ENCODE data around the gene RGS13.

DNA sequence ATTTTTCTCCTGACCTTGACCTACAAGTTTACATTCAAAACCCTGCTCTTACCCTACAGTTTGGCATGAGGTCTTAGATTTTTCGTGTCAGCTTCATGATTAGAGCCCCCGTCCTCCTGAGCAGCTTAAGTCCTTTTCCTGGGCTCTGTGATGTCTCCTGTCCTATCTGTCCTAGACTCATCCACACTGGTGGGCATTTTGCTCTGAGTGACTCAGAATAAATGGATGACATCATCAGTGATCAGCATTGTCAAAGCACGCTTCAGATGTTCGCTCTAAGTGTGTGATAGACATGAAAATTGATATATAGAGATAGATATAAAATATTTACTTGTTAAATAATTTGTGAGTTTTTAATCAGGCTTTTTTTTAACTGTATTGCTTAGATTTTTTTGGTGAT is 21.8 kb downstream of the RGS13 start:
- TF ChIP-seq, protein P1, sequence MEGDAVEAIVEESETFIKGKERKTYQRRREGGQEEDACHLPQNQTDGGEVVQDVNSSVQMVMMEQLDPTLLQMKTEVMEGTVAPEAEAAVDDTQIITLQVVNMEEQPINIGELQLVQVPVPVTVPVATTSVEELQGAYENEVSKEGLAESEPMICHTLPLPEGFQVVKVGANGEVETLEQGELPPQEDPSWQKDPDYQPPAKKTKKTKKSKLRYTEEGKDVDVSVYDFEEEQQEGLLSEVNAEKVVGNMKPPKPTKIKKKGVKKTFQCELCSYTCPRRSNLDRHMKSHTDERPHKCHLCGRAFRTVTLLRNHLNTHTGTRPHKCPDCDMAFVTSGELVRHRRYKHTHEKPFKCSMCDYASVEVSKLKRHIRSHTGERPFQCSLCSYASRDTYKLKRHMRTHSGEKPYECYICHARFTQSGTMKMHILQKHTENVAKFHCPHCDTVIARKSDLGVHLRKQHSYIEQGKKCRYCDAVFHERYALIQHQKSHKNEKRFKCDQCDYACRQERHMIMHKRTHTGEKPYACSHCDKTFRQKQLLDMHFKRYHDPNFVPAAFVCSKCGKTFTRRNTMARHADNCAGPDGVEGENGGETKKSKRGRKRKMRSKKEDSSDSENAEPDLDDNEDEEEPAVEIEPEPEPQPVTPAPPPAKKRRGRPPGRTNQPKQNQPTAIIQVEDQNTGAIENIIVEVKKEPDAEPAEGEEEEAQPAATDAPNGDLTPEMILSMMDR (IDR thresholded peaks at IDR 0.05) = no peak
- TF ChIP-seq EZH2 (IDR thresholded peaks at IDR 0.05) = no peak
